ENCODE measurements around the gene MUC21.
"Not testable (repeated sequence)": the region's sequence is repeated elsewhere in the genome, so short reads cannot be mapped to it uniquely, and the experiment has no call there.

MUC21 gene

GRCh38 chr6:31010393-31011060 is 27.0 kb downstream of the MUC21 start, which contains the start of gene MUC22:
TSS of gene MUC22 (plus strand) at chr6:31010474. CDS start at chr6:31010707, 233 bp downstream.
- no peak for DNase-seq

DNA sequence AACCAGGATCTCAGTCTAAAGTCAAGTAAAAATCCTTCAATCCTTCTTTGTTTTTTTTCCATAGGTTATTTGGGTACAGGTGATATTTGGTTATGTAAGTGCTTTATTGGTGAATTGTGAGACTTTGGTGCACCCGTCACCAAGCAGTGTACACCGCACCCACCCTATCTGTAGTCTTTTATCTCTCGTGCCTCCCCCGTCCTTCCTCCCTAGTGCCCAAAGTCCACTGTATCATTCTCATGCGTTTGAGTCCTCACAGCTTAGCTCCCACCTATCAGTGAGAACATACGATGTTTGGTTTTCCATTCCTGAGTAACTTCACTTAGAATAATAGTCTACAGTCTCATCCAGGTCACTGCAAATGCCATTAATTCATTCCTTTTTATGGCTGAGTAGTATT is 27.6 kb downstream of the MUC21 start:
- DNase-seq = no peak

- no peak for DNase-seq
Measured at GRCh38 chr6:31016659-31017299, 33.3 kb downstream of the MUC21 start.

GRCh38 chr6:31017436-31017835 is 33.9 kb downstream of the MUC21 start:
- DNase-seq = not testable (repeated sequence)

DNA sequence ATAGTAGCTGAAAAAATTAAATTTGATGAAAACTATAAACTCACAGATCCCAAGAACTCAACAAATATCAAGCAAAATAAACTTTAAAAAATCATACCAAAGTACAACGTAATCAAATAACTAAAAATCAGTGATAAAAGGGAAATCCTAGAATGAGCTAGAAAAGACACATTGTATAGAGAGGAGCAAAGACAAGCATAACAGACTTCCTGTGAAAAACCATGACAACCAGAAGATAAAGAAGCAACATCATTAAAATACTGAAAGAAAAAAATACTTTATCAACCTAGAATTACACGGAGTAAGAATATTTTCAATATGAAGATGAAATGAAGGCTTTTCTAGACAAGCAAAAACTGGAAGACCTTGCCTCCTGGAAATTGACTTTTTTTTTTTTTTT is 36.5 kb downstream of the MUC21 start:
- no peak for DNase-seq

DNA sequence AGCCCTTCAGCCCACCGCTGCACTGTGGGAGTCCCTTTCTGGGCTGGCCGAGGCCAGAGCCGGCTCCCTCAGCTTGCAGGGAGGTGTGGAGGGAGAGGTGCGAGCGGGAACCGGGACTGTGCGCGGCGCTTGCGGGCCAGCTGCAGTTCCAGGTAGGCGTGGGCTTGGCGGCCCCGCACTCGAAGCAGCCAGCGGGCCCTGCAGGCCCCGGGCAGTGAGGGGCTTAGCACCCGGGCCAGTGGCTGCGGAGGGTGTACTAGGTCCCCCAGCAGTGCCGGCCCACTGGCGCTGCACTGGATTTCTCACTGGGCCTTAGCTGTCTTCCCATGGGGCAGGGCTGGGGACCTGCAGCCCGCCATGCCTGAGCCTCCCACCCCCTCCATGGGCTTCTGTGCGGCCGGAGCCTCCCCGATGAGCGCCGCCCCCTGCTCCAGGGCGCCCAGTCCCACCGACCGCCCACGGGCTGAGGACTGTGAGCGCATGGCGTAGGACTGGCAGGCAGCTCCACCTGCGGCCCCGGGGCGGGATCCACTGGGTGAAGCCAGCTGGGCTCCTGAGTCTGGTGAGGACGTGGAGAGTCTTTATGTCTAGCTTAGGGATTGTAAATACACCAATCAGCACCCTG is 37.2 kb downstream of the MUC21 start:
- DNase-seq = not testable (repeated sequence)

DNA sequence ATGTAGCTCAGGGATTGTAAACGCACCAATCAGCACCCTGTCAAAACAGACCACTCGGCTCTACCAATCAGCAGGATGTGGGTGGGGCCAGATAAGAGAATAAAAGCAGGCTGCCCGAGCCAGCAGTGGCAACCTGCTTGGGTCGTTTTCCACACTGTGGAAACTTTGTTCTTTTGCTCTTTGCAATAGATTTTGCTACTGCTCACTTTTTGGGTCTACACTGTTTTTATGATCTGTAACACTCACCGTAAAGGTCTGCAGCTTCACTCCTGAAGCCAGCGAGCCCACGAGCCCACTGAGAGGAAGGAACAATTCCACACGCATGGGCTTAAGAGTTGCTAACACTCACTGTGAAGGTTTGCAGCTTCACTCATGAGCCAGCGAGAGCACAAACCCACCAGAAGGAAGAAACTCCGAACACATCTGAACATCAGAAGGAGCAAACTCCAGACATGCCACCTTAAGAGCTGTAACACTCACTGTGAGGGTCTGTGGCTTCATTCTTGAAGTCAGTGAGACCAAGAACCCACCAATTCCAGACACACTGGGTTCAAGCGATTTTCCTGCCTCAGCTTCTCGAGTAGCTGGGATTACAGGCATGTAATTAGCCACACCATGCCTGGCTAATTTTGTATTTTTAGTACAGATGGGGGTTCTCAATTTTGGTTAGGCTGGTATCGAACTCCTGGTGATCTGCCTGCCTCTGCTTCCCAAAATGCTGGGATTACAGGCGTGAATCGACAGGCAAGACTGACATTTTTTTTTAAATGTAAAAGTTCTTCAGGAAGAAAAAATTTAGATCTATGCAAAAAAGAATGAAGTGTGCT is 38.4 kb downstream of the MUC21 start:
- not testable (repeated sequence) for DNase-seq

DNA sequence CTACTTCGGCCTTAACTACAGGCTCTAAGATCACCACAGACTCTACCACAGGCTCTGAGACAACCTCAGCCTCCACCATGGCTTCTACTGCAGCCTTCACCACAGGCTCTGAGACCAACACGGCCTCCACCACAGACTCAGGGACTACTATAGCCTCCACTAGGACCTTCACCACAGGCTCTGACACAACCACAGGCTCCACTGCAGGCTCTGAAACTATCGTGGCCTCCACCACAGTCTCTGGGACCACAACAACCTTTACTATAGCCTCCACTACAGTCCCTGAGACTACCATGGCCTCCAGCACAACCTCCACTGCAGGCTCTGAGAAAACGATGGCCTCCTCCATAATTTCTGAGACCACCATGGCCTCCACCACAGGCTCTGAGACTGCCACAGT is 42.1 kb downstream of the MUC21 start:
- no peak for DNase-seq

DNA sequence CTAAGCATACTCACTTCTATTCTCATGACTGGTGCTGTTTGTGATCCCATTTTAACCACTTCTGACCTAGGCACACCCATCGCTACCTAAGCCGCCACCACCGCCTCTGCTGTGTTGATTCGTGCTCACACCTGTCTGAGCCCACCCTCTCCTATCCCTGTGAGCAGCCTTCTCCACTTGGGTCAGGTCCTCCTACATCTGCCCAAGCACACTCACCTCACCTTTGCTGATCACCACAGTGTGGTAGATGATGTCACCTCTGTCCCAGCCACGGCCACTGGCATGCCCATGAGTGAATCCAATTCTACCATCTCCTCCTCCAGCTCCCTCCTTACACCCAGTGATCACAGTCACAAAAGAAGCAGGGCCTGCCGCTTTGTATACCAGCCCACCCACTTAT is 47.6 kb downstream of the MUC21 start:
- no peak for DNase-seq

- no peak for DNase-seq
Measured at GRCh38 chr6:31033075-31033474, 49.6 kb downstream of the MUC21 start.

GRCh38 chr6:31035862-31036497 is 52.5 kb downstream of the MUC21 start:
- no peak for DNase-seq

- no peak for DNase-seq
Measured at GRCh38 chr6:31037169-31037568, 53.7 kb downstream of the MUC21 start.

GRCh38 chr6:31037682-31038081 is 54.2 kb downstream of the MUC21 start:
- DNase-seq = no peak

- no peak for DNase-seq
Measured at GRCh38 chr6:31038559-31038958, 55.0 kb downstream of the MUC21 start.
